Measurements from ENCODE around the gene GBF1. TPM values are rescaled to one million over a fixed set of nuclear protein-coding genes. Genes with fewer than 3 reads are reported as not detected.

The GBF1 gene
- total and polyA plus RNA-seq, 2 donors (not counting 1 experiment from before 2014, with no cell fraction given), result 20.8 to 39.3 TPM

DNA sequence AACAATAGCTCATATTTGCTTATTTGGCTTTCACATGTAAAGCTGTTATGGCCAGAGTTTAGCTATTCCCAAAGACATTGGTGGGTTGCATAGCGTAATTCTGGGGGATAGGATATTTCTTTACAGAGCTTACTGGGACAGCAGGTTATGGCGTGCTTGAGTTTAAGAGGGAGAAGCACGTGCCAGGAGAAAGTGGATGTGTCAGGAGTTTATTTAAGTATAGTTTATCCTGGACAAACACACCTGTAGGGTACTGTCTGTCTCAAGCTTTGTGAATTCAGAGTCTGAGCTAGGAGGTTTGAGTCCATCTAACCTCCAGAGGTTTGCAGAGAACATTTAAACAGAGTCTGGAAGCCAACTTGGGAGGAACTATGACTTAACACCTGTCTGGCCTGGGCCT is 21.3 kb downstream of the GBF1 start:
- H2AFZ ChIP-seq (ENCODE audit: insufficient read depth, low read depth, low read length, poor library complexity, severe bottlenecking), result no peak overlapping the region
- H3K9me3 Mint-ChIP-seq (ENCODE audit: insufficient read depth), result no peaks in the 10 kb centered on the region
- no peaks in the 10 kb centered on the region for H3K27me3 ChIP-seq (replicated peaks in 1 of 4; ENCODE audit: control extremely low read depth in 1 of 4, control insufficient read depth in 3 of 4, insufficient read depth in 4 of 4, low read length in 3 of 4)
- H3K9me3 ChIP-seq (ENCODE audit: control extremely low read depth in 1 of 3, control insufficient read depth in 2 of 3, insufficient read depth in 1 of 3, low read length in 2 of 3), result no peaks in the 10 kb centered on the region
- no peak for ATAC-seq (ENCODE audit: low read depth)
- intact Hi-C loops (cut with micrococcal nuclease), result no loop called here
- H3K27ac ChIP-seq (ENCODE audit: low read length in 2 of 2), result no peak overlapping the region
- ChIA-PET CTCF (interaction anchor here (0.8 to 1.2 kb wide), 3 partner anchors 10 to 84 kb away, joined by 3 to 7 read pairs (median 3); no protein-coding TSS in a partner anchor), POLR2A (no interaction called here)
- WGBS (ENCODE audit: insufficient coverage), result 96% methylated on average over 3 of the region's 3 CpGs
- peaks cover 55% of the 10 kb centered on the region for H4K20me1 ChIP-seq (ENCODE audit: control insufficient read depth, insufficient read depth, low read length, poor library complexity, severe bottlenecking)
- peaks cover 19% of the 10 kb centered on the region for H3K4me1 Mint-ChIP-seq
- H3K27me3 Mint-ChIP-seq, result no peaks in the 10 kb centered on the region
- H3K4me3 ChIP-seq (ENCODE audit: control extremely low read depth in 1 of 5, extremely low read depth in 1 of 5, insufficient read depth in 1 of 5, low read depth in 2 of 5, low read length in 4 of 5), result no peak overlapping the region
- H3K36me3 ChIP-seq (replicated peaks in 1 of 2; ENCODE audit: control extremely low read depth in 1 of 2, control insufficient read depth in 1 of 2, extremely low read depth in 1 of 2, insufficient read depth in 2 of 2, low read length in 1 of 2), result peaks cover 3 to 36% of the 10 kb centered on the region in 2 experiments
- peaks cover 87% of the 10 kb centered on the region for H3K79me2 ChIP-seq (ENCODE audit: control insufficient read depth, insufficient read depth, low read length)
- H3K4me1 ChIP-seq (ENCODE audit: control insufficient read depth in 2 of 2, insufficient read depth in 2 of 2, low read length in 2 of 2), result no peaks in the 10 kb centered on the region
- DNase-seq, result no peak
- TF ChIP-seq EZH2 (IDR thresholded peaks at IDR 0.05; ENCODE audit: borderline replicate concordance, insufficient read depth, low read depth, low read length, poor library complexity, severe bottlenecking), result no peak
- TF ChIP-seq, protein P1, sequence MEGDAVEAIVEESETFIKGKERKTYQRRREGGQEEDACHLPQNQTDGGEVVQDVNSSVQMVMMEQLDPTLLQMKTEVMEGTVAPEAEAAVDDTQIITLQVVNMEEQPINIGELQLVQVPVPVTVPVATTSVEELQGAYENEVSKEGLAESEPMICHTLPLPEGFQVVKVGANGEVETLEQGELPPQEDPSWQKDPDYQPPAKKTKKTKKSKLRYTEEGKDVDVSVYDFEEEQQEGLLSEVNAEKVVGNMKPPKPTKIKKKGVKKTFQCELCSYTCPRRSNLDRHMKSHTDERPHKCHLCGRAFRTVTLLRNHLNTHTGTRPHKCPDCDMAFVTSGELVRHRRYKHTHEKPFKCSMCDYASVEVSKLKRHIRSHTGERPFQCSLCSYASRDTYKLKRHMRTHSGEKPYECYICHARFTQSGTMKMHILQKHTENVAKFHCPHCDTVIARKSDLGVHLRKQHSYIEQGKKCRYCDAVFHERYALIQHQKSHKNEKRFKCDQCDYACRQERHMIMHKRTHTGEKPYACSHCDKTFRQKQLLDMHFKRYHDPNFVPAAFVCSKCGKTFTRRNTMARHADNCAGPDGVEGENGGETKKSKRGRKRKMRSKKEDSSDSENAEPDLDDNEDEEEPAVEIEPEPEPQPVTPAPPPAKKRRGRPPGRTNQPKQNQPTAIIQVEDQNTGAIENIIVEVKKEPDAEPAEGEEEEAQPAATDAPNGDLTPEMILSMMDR (IDR thresholded peaks at IDR 0.05), result no peak
- no peak overlapping the region for H3K9ac ChIP-seq (ENCODE audit: low read length)
- no peak overlapping the region for H3K4me3 Mint-ChIP-seq
- no peak overlapping the region for H3K4me2 ChIP-seq (replicated peaks; ENCODE audit: low read depth, low read length, poor library complexity, severe bottlenecking)
- no peak overlapping the region for H3K27ac Mint-ChIP-seq

DNA sequence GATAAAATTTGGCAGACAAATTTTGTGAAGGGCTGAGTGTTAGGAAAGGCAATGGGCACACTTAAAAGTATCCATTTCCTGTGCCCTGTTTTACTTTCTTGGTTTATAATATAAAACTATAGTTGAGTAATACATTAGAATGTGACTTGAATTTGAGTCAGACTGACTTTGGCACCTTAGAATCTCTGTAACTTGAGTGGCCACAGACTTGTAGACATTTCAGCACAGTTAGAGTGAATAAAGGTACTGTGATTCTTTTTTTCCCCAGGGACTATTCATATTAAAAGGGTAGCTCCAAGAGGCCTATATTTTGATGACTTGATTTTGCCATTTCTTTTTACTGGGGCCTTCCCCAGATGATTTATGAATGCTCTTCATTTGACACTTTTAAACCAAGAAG is 22.4 kb downstream of the GBF1 start:
- no peak for DNase-seq
- no peak overlapping the region for H3K4me3 Mint-ChIP-seq
- no peak overlapping the region for H2AFZ ChIP-seq (ENCODE audit: insufficient read depth, low read depth, low read length, poor library complexity, severe bottlenecking)
- ChIA-PET CTCF (no interaction called here), POLR2A (no interaction called here)
- H3K27me3 ChIP-seq (replicated peaks in 1 of 4; ENCODE audit: control extremely low read depth in 1 of 4, control insufficient read depth in 3 of 4, insufficient read depth in 4 of 4, low read length in 3 of 4), result no peaks in the 10 kb centered on the region
- peaks cover 1 to 28% of the 10 kb centered on the region in 2 experiments for H3K36me3 ChIP-seq (replicated peaks in 1 of 2; ENCODE audit: control extremely low read depth in 1 of 2, control insufficient read depth in 1 of 2, extremely low read depth in 1 of 2, insufficient read depth in 2 of 2, low read length in 1 of 2)
- H3K9ac ChIP-seq (ENCODE audit: low read length), result no peak overlapping the region
- H3K4me3 ChIP-seq (ENCODE audit: control extremely low read depth in 1 of 5, extremely low read depth in 1 of 5, insufficient read depth in 1 of 5, low read depth in 2 of 5, low read length in 4 of 5), result no peak overlapping the region
- peaks cover 21% of the 10 kb centered on the region for H3K4me1 Mint-ChIP-seq
- H3K27ac Mint-ChIP-seq, result peak overlapping the region; percentile 32
- H3K27ac ChIP-seq (ENCODE audit: low read length in 2 of 2), result no peak overlapping the region
- intact Hi-C loops (cut with micrococcal nuclease), result no loop called here
- peaks cover 52% of the 10 kb centered on the region for H4K20me1 ChIP-seq (ENCODE audit: control insufficient read depth, insufficient read depth, low read length, poor library complexity, severe bottlenecking)
- no peaks in the 10 kb centered on the region for H3K9me3 Mint-ChIP-seq (ENCODE audit: insufficient read depth)
- TF ChIP-seq, protein P1 (IDR thresholded peaks at IDR 0.05), result no peak
- no peak for TF ChIP-seq EZH2 (IDR thresholded peaks at IDR 0.05; ENCODE audit: borderline replicate concordance, insufficient read depth, low read depth, low read length, poor library complexity, severe bottlenecking)
- no peaks in the 10 kb centered on the region for H3K27me3 Mint-ChIP-seq
- no peaks in the 10 kb centered on the region for H3K4me1 ChIP-seq (ENCODE audit: control insufficient read depth in 2 of 2, insufficient read depth in 2 of 2, low read length in 2 of 2)
- no peaks in the 10 kb centered on the region for H3K9me3 ChIP-seq (ENCODE audit: control extremely low read depth in 1 of 3, control insufficient read depth in 2 of 3, insufficient read depth in 1 of 3, low read length in 2 of 3)
- no peak for ATAC-seq (ENCODE audit: low read depth)
- no peak overlapping the region for H3K4me2 ChIP-seq (replicated peaks; ENCODE audit: low read depth, low read length, poor library complexity, severe bottlenecking)
- H3K79me2 ChIP-seq (ENCODE audit: control insufficient read depth, insufficient read depth, low read length), result peaks cover 87% of the 10 kb centered on the region
